HG03196 (cell line): Measurements from ENCODE around the gene OR1D2.
"Not testable (repeated sequence)": the region's sequence is repeated elsewhere in the genome, so short reads cannot be mapped to it uniquely, and the experiment has no call there.

ENCODE experiments used
- ATAC-seq: cut with Tn5 transposase; IDR thresholded peaks from one replicate; pipeline ENCODE4 v1.9.1; 2021; ENCODE audit not compliant: unreplicated experiment

OR1D2 gene

GRCh38 chr17:3104322-3104721 lies at the start of gene OR1D2:
TSS of gene OR1D2 (minus strand) at chr17:3104422. CDS start at chr17:3092996, 11,426 bp downstream.
- no peak for ATAC-seq

GRCh38 chr17:3137494-3137893 lies 33.3 kb upstream of the OR1D2 start:
- ATAC-seq: not testable (repeated sequence)

GRCh38 chr17:3127451-3127850 lies 23.2 kb upstream of the OR1D2 start, which contains the start of gene OR1G1:
TSS of gene OR1G1 (minus strand) at chr17:3127551. CDS start at chr17:3127551, 0 bp downstream.
- no peak for ATAC-seq

GRCh38 chr17:3073850-3074249 lies 30.4 kb downstream of the OR1D2 start:
- ATAC-seq: not testable (repeated sequence)

GRCh38 chr17:3065192-3065591 lies 39.0 kb downstream of the OR1D2 start:
- ATAC-seq: not testable (repeated sequence)

GRCh38 chr17:3063507-3063906 lies 40.7 kb downstream of the OR1D2 start, which contains the start of gene OR1D5:
TSS of gene OR1D5 (minus strand) at chr17:3063607. CDS start at chr17:3063607, 0 bp downstream.
- ATAC-seq: not testable (repeated sequence)

- ATAC-seq: not testable (repeated sequence)
Observed at GRCh38 chr17:3062824-3063377, 41.3 kb downstream of the OR1D2 start.

GRCh38 chr17:3054868-3055267 lies 49.4 kb downstream of the OR1D2 start:
- ATAC-seq: not testable (repeated sequence)

- ATAC-seq: no peak
Observed at GRCh38 chr17:3049705-3050295, 54.4 kb downstream of the OR1D2 start.

GRCh38 chr17:3048727-3049471 lies 55.3 kb downstream of the OR1D2 start:
- peak; percentile 95 for ATAC-seq

- no peak for ATAC-seq
Observed at GRCh38 chr17:3046753-3047152, 57.5 kb downstream of the OR1D2 start.

- no peak for ATAC-seq
Observed at GRCh38 chr17:3043737-3044365, 60.4 kb downstream of the OR1D2 start.

- ATAC-seq: no peak
Observed at GRCh38 chr17:3040882-3041281, 63.3 kb downstream of the OR1D2 start.

GRCh38 chr17:3039736-3040135 lies 64.5 kb downstream of the OR1D2 start:
- ATAC-seq: no peak

- ATAC-seq: no peak
Observed at GRCh38 chr17:3038941-3039340, 65.3 kb downstream of the OR1D2 start.
